Hepatocyte (in vitro differentiated cells): ENCODE measurements around the gene SH3RF3. TPM values are rescaled to one million over a fixed set of nuclear protein-coding genes. Genes with fewer than 3 reads are reported as not detected.

Source experiments
- DNase-seq: peaks from one replicate; pipeline ENCODE4 v3.0.0-alpha.2; 2016; ENCODE audit warnings: low spot score
- H2AFZ ChIP-seq: fragments of 200-600 bp; sonication (generic); 2 replicates; pipeline ENCODE4 v1.6.0; 2016; ENCODE audit warnings: antibody characterized with exemption, mild to moderate bottlenecking
- H3K27ac ChIP-seq: fragments of 200-600 bp; sonication (generic); 2 replicates; pipeline ENCODE4 v1.5.1; 2016; ENCODE audit warnings: mild to moderate bottlenecking
- H3K27me3 ChIP-seq: fragments of 200-600 bp; sonication (generic); 2 replicates; pipeline ENCODE4 v1.6.1; 2016
- H3K36me3 ChIP-seq: fragments of 200-600 bp; sonication (generic); replicated peaks from 2 replicates; pipeline ENCODE4 v1.5.1; 2016; ENCODE audit warnings: low read depth; ENCODE audit not compliant: insufficient read depth
- H3K4me1 ChIP-seq: fragments of 200-600 bp; sonication (generic); 2 replicates; pipeline ENCODE4 v1.5.1; 2016; ENCODE audit warnings: mild to moderate bottlenecking, moderate library complexity; ENCODE audit not compliant: insufficient read depth
- H3K4me2 ChIP-seq: fragments of 200-600 bp; sonication (generic); 2 replicates; pipeline ENCODE4 v1.6.0; 2016
- H3K4me3 ChIP-seq: fragments of 200-600 bp; sonication (generic); 2 replicates; pipeline ENCODE4 v1.5.1; 2016; ENCODE audit warnings: mild to moderate bottlenecking
- H3K79me2 ChIP-seq: fragments of 200-600 bp; sonication (generic); 2 replicates; pipeline ENCODE4 v1.6.0; 2017; ENCODE audit warnings: mild to moderate bottlenecking
- H3K9me2 ChIP-seq: fragments of 200-600 bp; sonication (generic); replicated peaks from 2 replicates; pipeline ENCODE4 v1.6.0; 2017; ENCODE audit warnings: mild to moderate bottlenecking; ENCODE audit not compliant: insufficient read depth
- H3K9me3 ChIP-seq: fragments of 200-600 bp; sonication (generic); 2 replicates; pipeline ENCODE4 v1.5.1; 2016; ENCODE audit warnings: low read depth, mild to moderate bottlenecking
- H4K20me1 ChIP-seq: fragments of 200-600 bp; sonication (generic); 2 replicates; pipeline ENCODE4 v1.6.0; 2016; ENCODE audit warnings: mild to moderate bottlenecking; ENCODE audit not compliant: insufficient read depth, poor library complexity, severe bottlenecking
- CTCF ChIP-seq: fragments of 200-600 bp; sonication (generic); IDR thresholded peaks from 2 replicates; pipeline ENCODE4 v1.5.1; 2016; ENCODE audit warnings: antibody characterized with exemption, mild to moderate bottlenecking; ENCODE audit not compliant: poor library complexity
- EZH2 ChIP-seq: fragments of 200-600 bp; sonication (generic); IDR thresholded peaks from 2 replicates; pipeline ENCODE4 v1.6.1; 2016; ENCODE audit warnings: antibody characterized with exemption, mild to moderate bottlenecking, borderline replicate concordance
- EZH2phosphoT487 ChIP-seq: fragments of 200-600 bp; sonication (generic); IDR thresholded peaks from one replicate; pipeline ENCODE4 v1.6.1; 2018; ENCODE audit warnings: antibody characterized with exemption, mild to moderate bottlenecking, low read depth, moderate library complexity; ENCODE audit not compliant: unreplicated experiment, severe bottlenecking
- WGBS: methylation state at CpG from one replicate; pipeline ENCODE4 v1.1.6; 2016; ENCODE audit warnings: low lambda C conversion rate; ENCODE audit errors: missing lambda C conversion rate; 5-methylcytosine and 5-hydroxymethylcytosine counted together
- polyA plus RNA-seq: library from polyadenylated mRNA; unstranded; fragments of >200 nt; fragmentation: Nextera tagmentation; extraction: Ambion mirVana; gene quantifications from 2 replicates; pipeline ENCODE4 v1.2.1, GENCODE V29; 2016
- total RNA-seq: library from RNA; depleted of rRNA; stranded (reverse); fragments of >200 nt; gene quantifications from 2 replicates; pipeline ENCODE4 v1.2.3, GENCODE V29; 2014

SH3RF3 gene
- total and polyA plus RNA-seq, 2 experiments from 2014 or later: 1.9 to 2.1 TPM

GRCh38 chr2:109155553-109156451, 26.8 kb downstream of the SH3RF3 start:
- Histone ChIP-seq H3K27ac (no peak overlapping the region), H3K36me3 (no peaks in the 10 kb centered on the region), H3K4me1 (no peaks in the 10 kb centered on the region), H3K27me3 (no peaks in the 10 kb centered on the region), H3K4me3 (no peak overlapping the region), H2AFZ (no peak overlapping the region), H3K4me2 (no peak overlapping the region), H3K9me3 (no peaks in the 10 kb centered on the region), H4K20me1 (no peaks in the 10 kb centered on the region), H3K9me2 (no peaks in the 10 kb centered on the region), H3K79me2 (no peaks in the 10 kb centered on the region)
- DNase-seq: no peak
- no peak for TF ChIP-seq CTCF
- no peak for TF ChIP-seq EZH2phosphoT487
- no peak for TF ChIP-seq EZH2
- 66% methylated on average over 11 of the region's 11 CpGs for WGBS

GRCh38 chr2:109157563-109158105, 28.6 kb downstream of the SH3RF3 start:
- Histone ChIP-seq H3K9me2 (no peaks in the 10 kb centered on the region), H2AFZ (no peak overlapping the region), H3K4me2 (no peak overlapping the region), H4K20me1 (no peaks in the 10 kb centered on the region), H3K79me2 (no peaks in the 10 kb centered on the region), H3K27me3 (no peaks in the 10 kb centered on the region), H3K9me3 (no peaks in the 10 kb centered on the region), H3K4me1 (no peaks in the 10 kb centered on the region), H3K36me3 (no peaks in the 10 kb centered on the region), H3K4me3 (no peak overlapping the region), H3K27ac (no peak overlapping the region)
- DNase-seq: no peak
- TF ChIP-seq EZH2 (no peak), EZH2phosphoT487 (no peak), CTCF (no peak)
- WGBS: 87% methylated on average over 5 of the region's 5 CpGs

GRCh38 chr2:109158237-109158636, 29.2 kb downstream of the SH3RF3 start:
- Histone ChIP-seq H2AFZ (no peak overlapping the region), H3K4me1 (no peaks in the 10 kb centered on the region), H3K9me2 (no peaks in the 10 kb centered on the region), H3K79me2 (no peaks in the 10 kb centered on the region), H3K27me3 (no peaks in the 10 kb centered on the region), H4K20me1 (no peaks in the 10 kb centered on the region), H3K9me3 (no peaks in the 10 kb centered on the region), H3K4me3 (no peak overlapping the region), H3K4me2 (no peak overlapping the region), H3K27ac (no peak overlapping the region), H3K36me3 (no peaks in the 10 kb centered on the region)
- TF ChIP-seq EZH2phosphoT487: no peak
- TF ChIP-seq CTCF: no peak
- no peak for TF ChIP-seq EZH2
- no peak for DNase-seq
- WGBS: 92% methylated on average over 5 of the region's 5 CpGs
